Cardiac fibroblast (primary cell): ENCODE results near the gene DNAJC4.

ENCODE experiments used
- DNase-seq, 2 donors: peaks; one replicate each; pipeline versions ENCODE4 v3.0.0 to v3.0.0-alpha.2; 2010; ENCODE audit warnings: low read depth in 2 of 2
- H3K4me3 ChIP-seq, 2 donors: replicated peaks in 1 of 2; 1 replicate in 1 of 2; 2 replicates in 1 of 2; pipeline ENCODE4 v1.5.1; 2011; ENCODE audit warnings: low read depth in 2 of 2, low read length in 2 of 2, mild to moderate bottlenecking in 2 of 2, moderate library complexity in 1 of 2
- TF ChIP-seq, protein P1 (sequence below): IDR thresholded peaks from one replicate; pipeline ENCODE4 v1.5.1; 2011; ENCODE audit warnings: low read depth, mild to moderate bottlenecking, low read length, inconsistent platforms

The DNAJC4 gene

DNA sequence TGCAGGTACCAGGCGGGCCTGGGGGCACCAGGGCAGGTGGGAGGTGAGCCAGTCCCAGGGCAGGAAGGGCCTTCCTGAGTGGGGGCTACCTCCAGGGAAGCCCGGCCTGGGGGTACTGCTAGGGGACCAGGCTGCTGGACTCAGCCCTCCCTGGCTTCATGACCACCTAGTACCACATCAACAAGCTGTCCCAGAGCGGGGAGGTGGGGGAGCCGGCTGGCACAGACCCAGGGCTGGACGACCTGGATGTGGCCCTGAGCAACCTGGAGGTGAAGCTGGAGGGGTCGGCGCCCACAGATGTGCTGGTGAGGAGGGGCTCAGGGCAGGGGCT is 11.0 kb upstream of the DNAJC4 start:
- TF ChIP-seq, protein P1, sequence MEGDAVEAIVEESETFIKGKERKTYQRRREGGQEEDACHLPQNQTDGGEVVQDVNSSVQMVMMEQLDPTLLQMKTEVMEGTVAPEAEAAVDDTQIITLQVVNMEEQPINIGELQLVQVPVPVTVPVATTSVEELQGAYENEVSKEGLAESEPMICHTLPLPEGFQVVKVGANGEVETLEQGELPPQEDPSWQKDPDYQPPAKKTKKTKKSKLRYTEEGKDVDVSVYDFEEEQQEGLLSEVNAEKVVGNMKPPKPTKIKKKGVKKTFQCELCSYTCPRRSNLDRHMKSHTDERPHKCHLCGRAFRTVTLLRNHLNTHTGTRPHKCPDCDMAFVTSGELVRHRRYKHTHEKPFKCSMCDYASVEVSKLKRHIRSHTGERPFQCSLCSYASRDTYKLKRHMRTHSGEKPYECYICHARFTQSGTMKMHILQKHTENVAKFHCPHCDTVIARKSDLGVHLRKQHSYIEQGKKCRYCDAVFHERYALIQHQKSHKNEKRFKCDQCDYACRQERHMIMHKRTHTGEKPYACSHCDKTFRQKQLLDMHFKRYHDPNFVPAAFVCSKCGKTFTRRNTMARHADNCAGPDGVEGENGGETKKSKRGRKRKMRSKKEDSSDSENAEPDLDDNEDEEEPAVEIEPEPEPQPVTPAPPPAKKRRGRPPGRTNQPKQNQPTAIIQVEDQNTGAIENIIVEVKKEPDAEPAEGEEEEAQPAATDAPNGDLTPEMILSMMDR = no peak
- no peak for DNase-seq
- no peak overlapping the region for H3K4me3 ChIP-seq

DNA sequence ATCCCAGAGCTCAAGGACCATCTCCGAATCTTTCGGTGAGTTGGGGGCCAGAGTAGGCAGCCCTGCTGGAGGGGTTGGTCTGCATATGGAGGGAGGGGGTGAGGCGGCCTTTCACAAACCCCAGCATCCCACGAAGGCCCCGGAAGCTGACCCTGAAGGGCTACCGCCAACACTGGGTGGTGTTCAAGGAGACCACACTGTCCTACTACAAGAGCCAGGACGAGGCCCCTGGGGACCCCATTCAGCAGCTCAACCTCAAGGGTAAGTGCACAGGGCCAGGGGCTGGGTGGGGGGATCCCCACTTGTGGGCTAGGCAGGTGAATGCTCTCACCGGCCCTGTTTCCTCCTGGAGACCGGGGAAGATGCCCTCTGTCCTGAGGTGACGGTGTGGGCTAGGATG is 10.6 kb upstream of the DNAJC4 start:
- no peak for DNase-seq
- TF ChIP-seq, protein P1 = no peak
- H3K4me3 ChIP-seq = no peak overlapping the region

DNA sequence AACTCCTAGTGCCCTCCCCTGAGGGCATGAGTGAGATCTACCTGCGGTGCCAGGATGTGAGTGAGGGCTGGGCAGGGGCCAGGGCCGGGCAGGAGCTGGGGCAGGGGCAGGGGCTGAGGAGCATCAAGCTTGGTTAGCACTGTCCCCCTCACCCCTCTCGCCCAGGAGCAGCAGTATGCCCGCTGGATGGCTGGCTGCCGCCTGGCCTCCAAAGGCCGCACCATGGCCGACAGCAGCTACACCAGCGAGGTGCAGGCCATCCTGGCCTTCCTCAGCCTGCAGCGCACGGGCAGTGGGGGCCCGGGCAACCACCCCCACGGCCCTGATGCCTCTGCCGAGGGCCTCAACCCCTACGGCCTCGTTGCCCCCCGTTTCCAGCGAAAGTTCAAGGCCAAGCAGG is 10.1 kb upstream of the DNAJC4 start:
- no peak for DNase-seq
- TF ChIP-seq, protein P1 = no peak

DNA sequence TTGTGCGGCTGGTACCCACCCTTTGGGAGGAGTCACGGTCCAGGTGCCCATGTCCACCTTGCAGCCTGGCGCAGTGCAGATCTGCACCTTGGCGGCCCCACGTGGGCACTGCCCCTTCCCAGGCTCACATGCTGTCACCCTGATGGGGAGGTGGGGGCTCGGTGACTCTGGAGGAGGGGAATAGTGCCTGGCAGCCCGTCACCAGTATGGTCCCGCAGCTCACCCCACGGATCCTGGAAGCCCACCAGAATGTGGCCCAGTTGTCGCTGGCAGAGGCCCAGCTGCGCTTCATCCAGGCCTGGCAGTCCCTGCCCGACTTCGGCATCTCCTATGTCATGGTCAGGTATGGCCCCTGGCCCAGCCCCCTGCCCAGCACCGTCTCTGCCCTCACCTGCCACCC is 9.6 kb upstream of the DNAJC4 start:
- H3K4me3 ChIP-seq = no peak overlapping the region
- DNase-seq = no peak
- TF ChIP-seq, protein P1 = no peak

More for the DNA sequence above, 10.1 kb upstream of the DNAJC4 start:
- no peak overlapping the region for H3K4me3 ChIP-seq

DNA sequence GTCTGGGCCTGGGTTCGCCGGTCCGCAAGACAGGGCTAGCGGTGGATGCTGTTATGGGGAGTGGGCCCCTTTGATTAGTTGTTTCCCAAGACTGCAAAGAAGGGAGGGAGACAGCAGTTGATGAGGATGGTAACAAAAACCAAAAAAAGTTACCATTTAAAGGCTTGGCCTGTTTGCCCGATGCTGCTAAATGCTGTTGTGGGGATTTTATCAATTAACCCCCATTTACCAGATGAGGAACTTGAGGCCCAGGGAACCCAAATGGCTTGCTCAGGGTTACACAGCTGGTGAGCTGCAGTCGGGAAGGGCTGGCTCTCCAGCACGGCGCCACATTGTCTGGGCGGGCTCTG is 7.7 kb upstream of the DNAJC4 start:
- DNase-seq = no peak
- H3K4me3 ChIP-seq = no peak overlapping the region
- TF ChIP-seq, protein P1 = no peak

DNA sequence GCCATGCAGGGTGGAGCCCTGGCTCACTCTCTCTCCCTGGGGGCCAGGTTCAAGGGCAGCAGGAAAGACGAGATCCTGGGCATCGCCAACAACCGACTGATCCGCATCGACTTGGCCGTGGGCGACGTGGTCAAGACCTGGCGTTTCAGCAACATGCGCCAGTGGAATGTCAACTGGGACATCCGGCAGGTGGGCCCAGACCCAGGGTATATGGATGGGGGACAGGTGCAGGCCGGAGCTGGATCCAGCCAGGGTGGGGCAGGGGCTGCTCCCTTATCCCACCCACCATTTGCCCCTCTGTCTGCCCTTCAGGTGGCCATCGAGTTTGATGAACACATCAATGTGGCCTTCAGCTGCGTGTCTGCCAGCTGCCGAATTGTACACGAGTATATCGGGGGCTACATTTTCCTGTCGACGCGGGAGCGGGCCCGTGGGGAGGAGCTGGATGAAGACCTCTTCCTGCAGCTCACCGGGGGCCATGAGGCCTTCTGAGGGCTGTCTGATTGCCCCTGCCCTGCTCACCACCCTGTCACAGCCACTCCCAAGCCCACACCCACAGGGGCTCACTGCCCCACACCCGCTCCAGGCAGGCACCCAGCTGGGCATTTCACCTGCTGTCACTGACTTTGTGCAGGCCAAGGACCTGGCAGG is 7.2 kb upstream of the DNAJC4 start:
- no peak for DNase-seq

More for the DNA sequence above, 7.2 kb upstream of the DNAJC4 start:
- H3K4me3 ChIP-seq = no peak overlapping the region
- TF ChIP-seq, protein P1 = no peak
